ENCODE results near the gene RRBP1. TPM values are rescaled to one million over a fixed set of nuclear protein-coding genes. Genes with fewer than 3 reads are reported as not detected.

The RRBP1 gene
- total RNA-seq (2021) (75.9 and 82.8 TPM in 2 replicates), Bru-seq, nascent RNA (percentile 71 among the genes with signal in this experiment), BruChase-seq, experiment 1, labeled RNA remaining after a 2-hour chase (percentile 71 among the genes with signal in this experiment), BruChase-seq, experiment 2, labeled RNA remaining after a 6-hour chase (percentile 78 among the genes with signal in this experiment)
- long read RNA-seq, full-length matches to known transcripts, result 10 of 37 reads
- long read RNA-seq, partial matches to known transcripts, result 11 of 37 reads
- long read RNA-seq, other reads (novel, unspliced or antisense), result 16 of 37 reads

- POLR2A ChIA-PET (ENCODE audit: low non-redundant PET), result interaction anchor here (0.6 kb wide), 2 partner anchors 20 to 176 kb away, joined by 3 read pairs; no protein-coding TSS in a partner anchor
- H3K4me1 ChIP-seq (ENCODE audit: insufficient read depth, low read length, poor library complexity, severe bottlenecking), result peaks cover 16% of the 10 kb centered on the region
- H3K27me3 ChIP-seq (replicated peaks; ENCODE audit: insufficient read depth, low read depth, low read length, poor library complexity), result peaks cover 15% of the 10 kb centered on the region
- H3K4me3 ChIP-seq (ENCODE audit: low read depth, low read length, poor library complexity, severe bottlenecking), result peak within 1 kb of the TSS; percentile 66
- no TSS peak for BruUV-seq (replicated peaks)
- CTCF ChIA-PET, result interaction anchor here (0.6 to 1.2 kb wide), 9 partner anchors 9 to 880 kb away, joined by 3 to 9 read pairs (median 4); no protein-coding TSS in a partner anchor
- peak within 1 kb of the TSS; percentile 70 for H3K27ac ChIP-seq (ENCODE audit: low read depth, low read length, poor library complexity, severe bottlenecking)
- intact Hi-C loops (cut with micrococcal nuclease; ENCODE audit: unreplicated experiment), result loop anchor here (10.0 kb wide), 2 partner anchors 147 to 213 kb away; partner anchors contain the start of gene BFSP1
- H3K36me3 ChIP-seq (ENCODE audit: insufficient read depth, low read length, poor library complexity, severe bottlenecking), result peaks cover 14% of the 10 kb centered on the region
- peak; percentile 90 for TF ChIP-seq CTCF (conservative IDR thresholded peaks at IDR 0.05; ENCODE audit: low read depth, low read length)
- no peak for TF ChIP-seq EZH2 (IDR thresholded peaks at IDR 0.05; ENCODE audit: borderline replicate concordance, low read depth, low read length, poor library complexity, severe bottlenecking)
- H3K9me3 ChIP-seq (ENCODE audit: low read depth, low read length, poor library complexity, severe bottlenecking), result no peaks in the 10 kb centered on the region
- DNase-seq (ENCODE audit: low spot score), result peak; percentile 99
Observed at GRCh38 chr20:17682103-17682888, at the start of gene RRBP1. RRBP1 (minus strand) TSS chr20:17682242; CDS start chr20:17660507, 21,735 bp downstream.

GRCh38 chr20:17731233-17731632 lies 49.2 kb upstream of the RRBP1 start:
- no peaks in the 10 kb centered on the region for H3K36me3 ChIP-seq (ENCODE audit: insufficient read depth, low read length, poor library complexity, severe bottlenecking)
- no peak overlapping the region for H3K4me3 ChIP-seq (ENCODE audit: low read depth, low read length, poor library complexity, severe bottlenecking)
- H3K9me3 ChIP-seq (ENCODE audit: low read depth, low read length, poor library complexity, severe bottlenecking), result no peaks in the 10 kb centered on the region
- DNase-seq (ENCODE audit: low spot score), result no peak
- POLR2A ChIA-PET (ENCODE audit: low non-redundant PET), result no interaction called here
- TF ChIP-seq EZH2 (IDR thresholded peaks at IDR 0.05; ENCODE audit: borderline replicate concordance, low read depth, low read length, poor library complexity, severe bottlenecking), result no peak
- no peak for TF ChIP-seq CTCF (conservative IDR thresholded peaks at IDR 0.05; ENCODE audit: low read depth, low read length)
- H3K27ac ChIP-seq (ENCODE audit: low read depth, low read length, poor library complexity, severe bottlenecking), result no peak overlapping the region
- BruUV-seq (replicated peaks), result no TSS peak
- intact Hi-C loops (cut with micrococcal nuclease; ENCODE audit: unreplicated experiment), result no loop called here
- no peaks in the 10 kb centered on the region for H3K4me1 ChIP-seq (ENCODE audit: insufficient read depth, low read length, poor library complexity, severe bottlenecking)
- CTCF ChIA-PET, result no interaction called here
- no peaks in the 10 kb centered on the region for H3K27me3 ChIP-seq (replicated peaks; ENCODE audit: insufficient read depth, low read depth, low read length, poor library complexity)

GRCh38 chr20:17730071-17730470 lies 48.0 kb upstream of the RRBP1 start:
- Histone ChIP-seq H3K9me3 (ENCODE audit: low read depth, low read length, poor library complexity, severe bottlenecking) (no peaks in the 10 kb centered on the region), H3K27me3 (replicated peaks; ENCODE audit: insufficient read depth, low read depth, low read length, poor library complexity) (no peaks in the 10 kb centered on the region), H3K4me3 (ENCODE audit: low read depth, low read length, poor library complexity, severe bottlenecking) (no peak overlapping the region), H3K36me3 (ENCODE audit: insufficient read depth, low read length, poor library complexity, severe bottlenecking) (no peaks in the 10 kb centered on the region), H3K27ac (ENCODE audit: low read depth, low read length, poor library complexity, severe bottlenecking) (no peak overlapping the region), H3K4me1 (ENCODE audit: insufficient read depth, low read length, poor library complexity, severe bottlenecking) (no peaks in the 10 kb centered on the region)
- BruUV-seq (replicated peaks), result no TSS peak
- TF ChIP-seq CTCF (conservative IDR thresholded peaks at IDR 0.05; ENCODE audit: low read depth, low read length) (no peak), EZH2 (IDR thresholded peaks at IDR 0.05; ENCODE audit: borderline replicate concordance, low read depth, low read length, poor library complexity, severe bottlenecking) (no peak)
- CTCF ChIA-PET, result no interaction called here
- POLR2A ChIA-PET (ENCODE audit: low non-redundant PET), result no interaction called here
- no peak for DNase-seq (ENCODE audit: low spot score)
- intact Hi-C loops (cut with micrococcal nuclease; ENCODE audit: unreplicated experiment), result no loop called here
